NCI-H524 treated with DMSO at 0.1 percent for 48 hours (cell line): ENCODE measurements around the gene GABRR1.
"Not testable (repeated sequence)": the region's sequence is repeated elsewhere in the genome, so short reads cannot be mapped to it uniquely, and the experiment has no call there.

Experiments
- DNase-seq: peaks from one replicate; lab custom pipeline; 2025; lab: John Stamatoyannopoulos, UW

GABRR1 gene

DNA sequence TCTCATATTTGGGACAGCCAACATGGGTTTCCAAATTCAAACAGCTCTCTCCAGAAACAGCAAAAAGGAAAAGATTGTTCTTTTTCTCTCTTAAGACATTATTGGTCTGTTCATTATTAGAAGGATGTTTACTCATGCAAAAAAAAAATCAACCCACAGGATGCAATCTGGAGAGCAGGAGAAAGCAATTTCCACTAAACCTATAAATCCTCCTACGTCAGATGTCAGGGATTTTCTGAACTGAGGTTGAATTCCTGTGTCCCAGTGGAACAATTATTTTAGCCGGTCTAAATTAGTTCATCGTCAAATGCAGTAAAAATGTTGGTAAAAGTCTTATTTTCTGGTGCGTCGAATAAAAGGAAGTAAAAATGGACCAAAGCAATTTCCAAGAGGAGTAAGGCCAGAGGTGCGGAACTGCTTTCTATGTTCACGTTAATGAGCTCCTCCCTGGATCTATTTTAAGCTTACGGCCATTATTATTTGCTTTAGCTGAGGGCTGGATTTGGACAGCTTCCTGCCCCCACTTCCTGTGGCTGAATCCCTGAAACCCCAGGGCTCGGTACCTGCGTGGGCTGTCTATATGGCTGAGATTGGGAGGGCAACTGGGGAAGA is at the start of gene GABRR1:
TSS of gene GABRR1 (minus strand) at position 60 of the 612 bp plus-strand sequence. CDS start at position 24, 36 bp downstream.
- no peak for DNase-seq

DNA sequence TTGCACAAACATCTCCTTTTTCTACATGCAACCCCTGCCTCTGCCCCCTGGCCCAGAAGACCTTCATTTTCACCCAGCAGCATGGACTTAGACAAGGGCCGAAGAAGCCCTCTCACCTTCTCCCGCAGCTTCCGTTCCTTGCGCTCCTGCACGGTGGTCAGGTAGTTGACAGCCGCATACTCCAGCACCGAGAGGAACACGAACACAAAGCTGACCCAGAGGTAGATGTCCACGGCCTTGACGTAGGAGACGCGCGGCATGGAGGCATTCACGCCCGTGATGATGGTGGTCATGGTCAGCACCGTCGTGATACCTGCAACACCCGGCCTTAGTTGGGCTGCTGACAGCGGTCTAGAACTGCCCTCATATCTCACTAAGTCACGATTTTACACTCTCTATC is 47.1 kb upstream of the GABRR1 start:
- no peak for DNase-seq

DNA sequence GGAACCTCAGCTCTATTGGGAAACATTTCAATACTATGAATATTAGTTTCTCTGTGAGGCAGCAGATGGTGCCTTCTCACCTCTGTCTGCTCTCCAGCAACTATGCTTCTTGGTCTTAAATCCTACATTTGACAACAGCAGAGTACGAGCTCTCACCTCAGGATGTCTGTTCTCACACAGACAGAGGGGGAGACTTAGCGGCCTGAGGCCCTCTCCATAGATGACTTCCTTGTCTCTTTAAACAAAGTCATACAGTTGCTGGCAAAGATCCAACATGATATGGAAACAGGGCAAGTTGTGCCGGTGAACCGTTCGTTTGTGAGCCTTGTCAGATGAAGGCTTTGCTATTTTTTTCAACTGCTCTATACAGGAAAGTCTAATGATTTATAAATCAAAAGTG is 43.7 kb upstream of the GABRR1 start:
- DNase-seq = peak; percentile 39

DNA sequence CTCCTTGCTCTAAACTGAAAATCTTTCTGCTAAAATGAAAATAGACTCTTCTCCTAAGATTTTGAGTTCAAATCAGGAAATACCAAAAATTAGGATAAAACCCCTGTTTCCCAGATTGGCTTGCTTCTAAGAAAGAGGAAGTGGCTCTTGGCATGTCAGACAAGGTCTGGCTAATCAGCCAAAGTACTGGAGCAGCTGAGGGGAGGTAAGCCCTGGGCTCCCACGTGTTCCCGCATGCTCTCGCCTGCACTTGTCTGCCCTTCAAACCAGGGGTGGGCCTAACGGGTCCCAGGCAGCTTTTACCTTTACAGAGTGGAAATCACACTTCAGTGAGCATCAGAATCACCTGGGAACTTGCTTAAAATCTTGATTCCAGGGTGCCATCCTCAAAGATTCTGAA is 43.2 kb upstream of the GABRR1 start:
- no peak for DNase-seq

DNA sequence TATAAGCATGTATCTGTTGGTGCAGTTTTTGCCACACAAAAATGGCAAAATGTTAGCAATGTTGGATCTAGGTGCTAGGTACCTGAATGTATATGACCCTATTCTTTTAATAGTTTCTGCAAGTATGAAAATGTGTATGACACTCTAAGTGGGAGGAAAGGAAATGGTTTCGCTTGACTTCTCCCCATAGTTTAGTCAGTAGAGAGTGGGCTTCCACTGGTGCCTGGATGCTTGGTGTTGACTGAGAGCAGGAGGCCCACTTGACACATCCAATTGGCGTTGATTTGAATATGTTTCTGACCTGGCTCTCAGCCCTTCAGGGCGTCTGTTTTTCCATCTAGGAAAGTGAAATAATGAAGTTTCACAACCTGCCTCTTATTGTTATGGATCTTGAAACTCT is 41.8 kb upstream of the GABRR1 start:
- DNase-seq = no peak

DNA sequence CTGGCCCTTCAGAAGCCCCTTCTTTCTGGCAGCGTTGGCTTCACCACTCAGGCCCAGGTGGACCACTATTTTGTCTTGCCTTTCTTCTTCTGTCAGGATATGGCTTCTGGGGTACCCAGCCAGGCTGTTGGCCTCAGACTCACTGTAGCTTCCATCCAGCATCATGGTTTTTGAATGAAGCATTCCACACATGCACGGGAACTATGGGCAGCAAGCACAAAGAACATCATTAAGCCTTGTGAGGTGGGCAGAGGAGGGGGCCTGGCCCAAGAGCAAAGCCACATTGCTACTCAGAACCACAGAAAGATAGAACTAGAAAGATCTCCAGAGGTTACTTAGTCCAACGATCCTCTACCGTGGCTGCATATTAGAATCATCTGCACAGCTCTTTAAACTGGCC is 40.6 kb upstream of the GABRR1 start:
- DNase-seq = no peak

DNA sequence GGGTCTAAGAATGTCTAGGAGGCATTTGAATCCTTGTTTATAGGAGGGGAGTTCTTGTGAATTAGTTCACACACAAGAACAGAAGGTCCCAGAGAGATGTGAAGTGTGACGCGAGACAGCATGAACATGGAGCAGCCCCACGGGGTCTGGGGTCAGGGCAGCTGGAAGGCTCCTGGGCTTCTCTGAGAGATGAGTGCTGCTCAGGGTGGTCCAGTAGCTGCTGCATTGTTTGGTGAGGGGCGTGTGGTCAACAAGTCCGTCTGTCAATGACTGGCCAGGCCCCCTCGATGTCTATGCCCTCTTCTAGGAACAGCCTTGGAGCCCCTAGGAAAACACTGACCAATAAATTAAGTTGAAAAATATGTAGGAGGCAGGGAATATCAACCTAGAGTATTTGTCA is 40.2 kb upstream of the GABRR1 start:
- DNase-seq = no peak

DNA sequence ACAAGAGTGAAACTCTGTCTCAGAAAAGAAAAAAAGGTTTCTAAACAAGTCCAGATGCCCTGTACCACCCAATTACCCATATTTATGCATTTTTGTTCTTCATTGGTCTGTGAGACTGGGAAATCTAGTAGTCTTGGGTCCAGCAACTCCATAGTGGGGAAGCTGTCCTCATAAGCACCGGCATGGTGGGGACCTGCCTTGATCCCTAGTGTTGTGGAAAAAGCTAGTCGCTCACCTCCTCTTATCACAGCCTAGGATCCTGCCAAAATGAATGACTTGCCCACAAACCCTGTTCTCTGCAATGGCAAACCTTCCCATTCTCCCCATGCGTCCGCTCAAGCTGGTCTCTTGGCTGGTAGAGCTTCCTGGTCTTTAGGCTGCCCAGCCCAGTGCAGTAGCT is 38.3 kb upstream of the GABRR1 start:
- DNase-seq = no peak

DNA sequence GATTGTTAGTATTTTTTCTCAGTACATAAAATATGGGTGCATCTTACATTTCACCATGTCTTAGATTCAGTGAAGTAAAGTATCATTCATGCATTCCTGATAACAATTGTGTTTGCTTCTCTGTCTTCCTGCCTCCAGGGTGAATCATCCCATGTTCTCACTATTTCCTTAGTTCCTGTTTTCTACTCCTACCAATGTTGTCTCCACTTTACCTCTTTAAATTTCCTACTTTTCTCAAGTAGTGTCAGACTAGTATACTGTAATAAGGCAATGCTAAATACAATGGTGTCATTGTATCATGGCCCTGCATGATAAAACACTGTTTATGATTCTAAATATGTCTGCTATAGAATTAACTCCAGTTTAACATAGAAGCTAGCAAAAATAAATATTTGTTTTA is 37.4 kb upstream of the GABRR1 start:
- DNase-seq = no peak

DNA sequence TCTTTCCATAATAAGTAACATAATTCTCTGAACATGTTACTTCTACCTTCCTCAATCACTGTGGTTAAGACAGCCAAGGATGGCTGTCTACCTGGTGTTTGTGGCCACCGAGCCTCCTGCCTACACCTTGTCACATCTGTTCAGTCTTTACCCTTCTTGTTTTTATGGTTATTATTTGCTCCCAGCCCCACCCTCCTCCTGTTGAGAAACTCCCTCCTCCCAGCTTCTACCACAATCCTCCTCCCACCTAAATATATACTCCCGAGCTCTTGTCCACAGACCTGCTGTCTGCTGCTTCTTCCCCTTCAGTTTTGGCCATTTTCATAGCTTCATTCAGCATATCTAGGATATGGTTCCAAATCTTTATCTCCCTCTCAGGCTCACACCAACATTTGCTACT is 35.7 kb upstream of the GABRR1 start:
- no peak for DNase-seq

DNA sequence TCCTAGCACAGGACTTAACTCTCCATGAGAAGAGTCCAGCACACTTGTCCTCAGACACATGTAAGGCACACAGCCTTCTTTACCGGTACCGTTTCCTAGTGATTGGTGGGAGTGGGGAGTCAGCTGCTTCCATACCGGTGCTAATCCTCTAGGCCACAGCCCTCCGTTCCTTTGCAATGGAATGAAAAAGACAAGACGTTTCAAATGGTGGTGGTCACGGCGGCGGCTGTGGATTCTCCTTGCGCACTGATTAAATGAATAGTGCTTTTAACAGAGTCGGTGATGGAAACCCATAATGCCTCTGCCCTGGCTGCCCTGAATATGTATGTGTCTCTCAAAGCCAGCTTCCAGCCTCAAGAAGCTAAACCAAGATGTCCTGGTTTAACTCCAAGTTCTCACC is 34.8 kb upstream of the GABRR1 start:
- DNase-seq = no peak

DNA sequence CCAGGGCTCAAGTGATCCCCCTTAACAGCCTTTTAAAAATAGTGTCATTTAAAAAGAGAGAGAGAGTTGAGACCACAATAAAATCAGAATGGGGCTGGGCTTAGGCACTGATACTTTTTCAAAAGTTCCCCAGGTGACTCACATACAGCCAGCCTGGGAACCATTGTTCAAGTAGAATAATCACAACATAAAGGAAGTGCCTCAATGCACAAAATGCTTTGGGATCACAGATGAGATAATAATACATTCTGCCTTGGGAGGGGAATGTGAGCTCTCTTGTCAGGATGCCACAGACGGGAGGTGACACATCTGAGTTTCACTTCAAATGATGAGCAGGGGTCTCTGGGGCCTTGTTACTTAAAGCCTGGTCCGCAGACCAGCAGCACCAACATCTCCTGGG is 34.0 kb upstream of the GABRR1 start:
- no peak for DNase-seq

DNA sequence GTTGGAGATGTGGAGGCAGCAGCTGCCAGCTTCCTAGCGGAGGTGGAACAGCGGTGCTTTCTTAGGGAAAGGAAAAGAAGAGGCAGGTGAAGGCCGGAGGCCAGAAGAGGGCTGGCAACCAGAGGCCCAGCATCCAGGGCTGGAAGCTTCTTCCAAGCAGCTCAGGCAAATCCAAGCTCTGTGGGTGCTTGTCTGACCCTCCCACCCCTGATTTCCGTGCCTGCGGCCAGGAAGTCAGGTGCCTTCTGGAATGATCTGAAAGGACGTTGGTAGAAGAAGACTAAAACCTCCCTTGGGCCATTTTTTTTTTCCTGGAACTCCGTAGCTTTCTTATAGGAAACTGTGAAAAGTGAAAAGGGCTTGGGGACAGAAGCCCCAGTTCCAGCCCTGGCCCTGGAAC is 33.1 kb upstream of the GABRR1 start:
- no peak for DNase-seq

DNA sequence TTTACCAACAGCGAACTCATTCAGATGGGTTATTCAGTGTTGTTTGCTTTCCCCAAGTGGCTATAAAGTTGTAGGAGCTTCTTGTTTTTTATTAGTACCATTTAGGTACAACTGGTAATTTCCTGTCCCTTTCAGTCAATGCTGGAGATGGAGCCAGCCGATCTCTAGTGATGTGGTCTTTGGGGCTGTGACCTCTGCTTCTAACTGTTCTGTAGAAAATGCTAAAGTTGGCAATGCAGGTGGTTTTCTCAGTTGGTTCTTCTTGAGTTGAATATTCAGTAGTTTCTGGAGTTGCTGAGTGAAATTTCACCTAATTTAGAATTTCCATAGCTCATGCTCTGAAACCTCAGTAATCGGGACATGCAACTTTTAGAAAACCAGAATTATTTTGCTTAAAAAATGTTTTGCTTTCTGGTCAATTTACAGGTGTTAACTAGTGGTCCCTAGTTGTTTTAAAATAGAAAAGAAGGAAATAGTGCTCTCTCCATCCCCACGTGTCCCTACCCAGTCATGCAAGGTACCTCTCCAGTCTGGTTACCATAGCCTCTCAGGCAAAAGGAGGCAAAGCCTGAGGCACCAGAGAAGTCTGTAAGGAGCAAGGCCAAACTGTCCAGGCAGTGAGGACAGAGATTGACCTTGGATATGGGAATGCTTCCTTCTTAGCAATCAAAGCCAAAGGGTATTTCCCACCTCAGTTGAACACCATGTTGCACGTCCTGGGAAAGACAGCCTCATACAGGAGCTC is 27.3 kb upstream of the GABRR1 start:
- DNase-seq = no peak

DNA sequence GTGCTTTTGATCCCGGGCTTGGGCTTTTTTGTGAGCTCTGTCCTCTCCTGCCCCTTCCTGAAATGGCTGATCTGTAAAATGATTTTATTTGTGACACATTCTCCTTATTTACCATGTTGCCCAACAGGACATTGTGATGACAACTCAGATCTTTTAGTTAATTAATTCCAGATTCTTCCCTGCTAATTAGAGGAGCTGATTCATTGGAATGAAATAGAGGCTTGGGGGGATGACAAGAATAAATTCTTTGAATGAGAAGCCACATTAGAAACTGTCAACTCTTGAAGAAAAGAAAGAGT is 26.1 kb upstream of the GABRR1 start:
- DNase-seq = no peak

DNA sequence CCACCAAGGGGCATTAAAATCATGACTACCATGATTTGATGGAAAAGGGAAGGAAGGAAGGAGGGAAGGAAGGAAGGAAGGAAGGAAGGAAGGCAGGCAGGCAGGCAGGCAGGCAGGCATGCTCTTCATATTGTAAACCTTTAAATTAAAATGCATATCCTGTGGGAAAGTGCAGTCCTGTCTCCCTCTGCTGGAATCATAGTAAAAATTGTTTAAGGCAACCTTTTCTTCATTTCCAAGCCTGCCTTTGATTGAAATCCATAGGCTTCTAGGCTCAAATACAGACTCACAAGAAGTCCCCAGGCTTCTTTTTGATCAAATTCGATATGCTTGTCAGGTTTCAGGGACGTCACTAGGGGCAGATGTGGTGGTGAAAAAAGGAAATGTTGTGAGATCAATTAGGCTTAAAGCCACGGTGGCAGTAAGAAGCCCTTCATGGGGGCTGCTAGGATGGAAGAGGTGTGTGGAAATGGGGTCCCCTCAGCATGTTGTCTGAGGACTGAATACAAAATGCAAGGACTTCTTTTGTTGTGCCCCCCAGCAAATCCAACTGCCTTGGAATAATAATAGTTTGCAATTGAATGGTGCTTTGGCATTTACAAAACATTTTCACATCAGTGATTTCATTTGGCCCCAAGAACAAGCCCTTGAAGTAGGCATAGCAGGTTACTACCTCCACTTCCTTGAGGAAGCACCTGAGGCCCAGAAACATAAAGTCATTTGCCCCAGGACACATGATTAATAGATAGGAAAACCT is 25.6 kb upstream of the GABRR1 start:
- peak; percentile 37 for DNase-seq

DNA sequence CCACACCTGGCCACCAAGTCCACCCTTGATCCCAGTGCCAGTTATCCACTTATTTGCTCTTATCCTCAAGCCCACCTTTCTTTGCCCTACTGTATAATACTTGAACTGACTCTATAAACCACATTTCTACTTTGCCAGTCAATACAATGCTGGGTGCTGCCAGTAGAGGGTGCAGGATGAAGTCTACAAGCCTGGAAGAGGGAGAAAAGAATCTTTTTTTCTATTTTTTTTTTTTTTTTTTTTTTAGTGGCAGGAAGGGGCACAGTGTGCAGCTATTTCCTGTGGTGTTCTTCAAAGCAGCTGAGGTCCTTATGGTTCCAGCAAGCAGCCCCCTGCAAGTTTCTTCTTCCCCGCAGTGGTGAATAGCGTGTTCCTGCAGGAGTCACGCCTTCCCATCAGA is 22.2 kb upstream of the GABRR1 start:
- DNase-seq = no peak

DNA sequence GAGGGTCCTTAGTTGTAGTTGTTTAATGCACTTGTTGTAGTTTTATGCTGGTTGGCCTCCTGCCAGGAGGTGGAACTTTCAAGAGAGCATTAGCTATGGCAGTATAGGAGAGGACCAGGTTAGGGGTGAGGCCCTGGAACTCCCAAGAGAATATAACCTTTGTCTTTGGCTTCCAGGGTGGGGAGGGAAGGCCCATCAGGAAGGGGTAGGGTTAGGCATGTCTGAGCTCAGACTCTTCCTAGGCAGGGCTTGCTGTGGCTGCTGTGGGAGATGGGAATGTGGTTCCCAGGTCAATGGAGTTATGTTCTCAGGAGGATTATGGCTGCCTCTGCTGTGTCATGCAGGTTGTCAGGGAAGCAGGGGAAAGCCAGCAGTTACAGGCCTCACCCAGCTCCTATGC is 20.0 kb upstream of the GABRR1 start:
- no peak for DNase-seq

DNA sequence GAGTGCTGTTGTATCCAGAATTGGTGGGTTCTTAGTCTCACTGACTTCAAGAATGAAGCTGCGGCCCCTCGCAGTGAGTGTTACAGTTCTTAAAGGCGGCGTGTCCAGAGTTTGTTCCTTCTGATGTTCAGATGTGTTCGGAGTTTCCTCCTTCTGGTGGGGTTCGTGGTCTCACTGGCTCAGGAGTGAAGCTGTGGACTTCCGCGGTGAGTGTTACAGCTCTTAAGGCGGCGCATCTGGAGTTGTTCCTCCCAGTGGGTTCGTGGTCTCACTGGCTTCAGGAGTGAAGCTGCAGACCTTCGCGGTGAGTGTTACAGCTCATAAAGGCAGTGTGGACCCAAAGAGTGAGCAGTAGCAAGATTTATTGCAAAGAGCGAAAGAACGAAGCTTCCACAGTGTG is 16.4 kb upstream of the GABRR1 start:
- not testable (repeated sequence) for DNase-seq

DNA sequence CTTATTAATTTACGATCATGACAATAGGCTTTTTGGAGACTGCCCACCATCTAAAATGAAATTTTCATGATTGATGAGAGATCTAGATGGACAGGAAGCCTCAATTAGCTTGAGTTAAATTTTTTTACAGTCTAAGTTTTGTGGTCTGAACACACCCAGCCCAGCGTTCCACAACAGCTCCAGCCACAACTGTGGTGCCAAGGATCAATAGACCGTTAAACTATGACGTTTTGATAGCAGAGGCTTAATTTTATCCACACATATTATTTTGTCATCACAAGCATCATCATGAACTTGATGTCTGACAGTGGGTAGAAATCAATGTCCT is 5.5 kb upstream of the GABRR1 start:
- no peak for DNase-seq

DNA sequence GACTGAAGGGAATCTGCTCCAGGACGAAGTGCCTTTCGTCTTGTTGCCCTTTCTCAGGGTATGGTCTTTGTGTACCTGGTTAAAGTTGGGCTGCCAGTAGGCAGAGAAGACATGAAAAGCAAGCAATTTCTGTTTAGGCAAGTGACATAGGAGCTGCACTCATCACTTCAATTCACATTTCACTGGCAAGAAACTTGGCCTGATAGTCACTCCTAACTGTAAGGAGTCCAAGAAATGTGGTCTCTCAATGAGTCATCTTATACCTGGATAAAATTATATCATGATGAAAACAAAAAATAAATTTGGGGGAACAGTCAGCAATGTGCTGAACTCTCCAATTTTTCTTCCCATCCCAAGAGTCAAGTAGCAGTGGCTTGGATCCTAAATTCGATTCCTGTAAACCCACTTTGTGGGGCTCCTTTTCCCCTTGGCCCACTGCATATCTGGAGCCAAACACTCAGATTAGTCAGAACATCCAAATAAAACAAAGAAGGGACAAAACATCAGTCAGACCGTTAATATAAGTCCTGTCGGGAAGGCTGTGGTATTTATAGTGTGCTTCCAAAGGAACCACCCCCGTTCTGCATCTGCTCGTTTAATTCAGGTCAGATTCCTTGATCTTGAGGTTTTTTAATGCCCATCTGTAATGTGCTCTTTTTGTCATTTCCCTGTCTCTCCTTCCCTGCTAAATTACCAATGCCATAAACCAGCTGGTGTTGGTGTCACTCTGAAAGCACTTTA is 5.0 kb upstream of the GABRR1 start:
- no peak for DNase-seq

DNA sequence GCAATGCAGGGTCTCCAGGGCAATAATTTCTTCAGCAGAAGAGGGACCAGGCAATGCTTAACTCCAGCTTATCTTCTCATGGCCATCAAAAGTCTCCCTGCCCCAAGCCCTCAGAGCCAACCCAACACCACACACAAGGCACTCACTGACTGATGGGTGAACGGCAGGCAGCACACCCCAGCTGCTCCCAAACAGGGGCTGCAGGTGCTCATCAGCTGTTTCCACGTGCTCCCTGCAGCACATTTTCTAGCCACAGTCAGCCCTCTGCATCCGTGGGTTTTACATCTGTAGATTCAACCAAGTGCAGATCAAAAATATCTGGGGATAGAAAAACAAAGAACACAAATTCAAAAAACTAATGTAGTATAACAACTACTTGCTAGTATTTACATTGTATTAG is 4.0 kb upstream of the GABRR1 start:
- no peak for DNase-seq

DNA sequence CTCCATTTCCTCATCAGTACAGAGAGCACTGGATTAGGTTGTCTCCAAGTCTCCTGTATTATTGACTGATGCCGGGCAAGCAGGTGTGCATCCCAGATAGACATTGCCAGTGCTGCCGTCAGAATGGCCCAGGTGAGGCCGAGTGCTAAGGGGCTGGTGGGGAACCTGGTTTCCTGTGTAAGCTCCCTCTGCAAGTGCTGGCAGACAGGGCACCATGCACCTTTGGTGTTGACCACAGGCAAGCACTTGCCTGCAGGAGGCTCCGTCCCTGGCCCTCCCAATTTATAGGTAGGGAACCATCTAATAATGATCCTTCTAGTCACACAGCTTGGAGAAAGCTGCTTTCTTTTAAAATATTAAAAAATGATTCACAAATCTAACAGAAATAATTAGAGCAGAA is 747 bp downstream of the GABRR1 start:
- no peak for DNase-seq
